T-helper 2 cell (primary cell): Measurements from ENCODE around the gene GLUL.
"Not testable (repeated sequence)": the region's sequence is repeated elsewhere in the genome, so short reads cannot be mapped to it uniquely, and the experiment has no call there.

Experiments used
- DNase-seq, 5 experiments: peaks; one replicate each; pipeline versions ENCODE4 v3.0.0 to v3.0.0-alpha.2; 2012 to 2022

Gene GLUL

GRCh38 chr1:182394055-182394775 is 2.6 kb upstream of the GLUL start:
- DNase-seq = no peak

- DNase-seq = peak in 1 of 5 experiments; percentile 27
Observed at GRCh38 chr1:182392050-182393028, 749 bp upstream of the GLUL start.

- DNase-seq = peak in 1 of 5 experiments; percentile 15
Observed at GRCh38 chr1:182391028-182391361, 595 bp downstream of the GLUL start.

DNA sequence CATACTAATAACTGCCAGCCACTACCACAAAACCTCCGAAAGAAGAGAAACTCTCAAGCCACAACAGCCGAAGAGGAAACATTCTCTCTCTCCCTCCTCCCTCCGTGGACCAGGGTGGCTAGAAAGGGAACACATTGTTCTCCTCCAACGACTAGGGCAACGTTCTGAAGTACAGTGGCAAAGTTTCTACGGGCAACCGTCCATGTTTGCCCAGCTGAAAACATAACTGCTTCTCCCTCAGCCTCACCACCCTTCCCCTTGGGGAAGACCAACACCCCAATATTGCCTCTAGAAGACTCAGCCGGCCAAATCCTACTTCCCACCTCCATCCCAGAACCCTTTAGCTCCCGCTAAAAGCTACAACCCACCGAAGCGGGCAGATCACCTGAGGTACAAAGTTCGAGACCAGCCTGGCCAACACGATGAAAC is 2.0 kb downstream of the GLUL start:
- DNase-seq = peak in 1 of 5 experiments; percentile 50

DNA sequence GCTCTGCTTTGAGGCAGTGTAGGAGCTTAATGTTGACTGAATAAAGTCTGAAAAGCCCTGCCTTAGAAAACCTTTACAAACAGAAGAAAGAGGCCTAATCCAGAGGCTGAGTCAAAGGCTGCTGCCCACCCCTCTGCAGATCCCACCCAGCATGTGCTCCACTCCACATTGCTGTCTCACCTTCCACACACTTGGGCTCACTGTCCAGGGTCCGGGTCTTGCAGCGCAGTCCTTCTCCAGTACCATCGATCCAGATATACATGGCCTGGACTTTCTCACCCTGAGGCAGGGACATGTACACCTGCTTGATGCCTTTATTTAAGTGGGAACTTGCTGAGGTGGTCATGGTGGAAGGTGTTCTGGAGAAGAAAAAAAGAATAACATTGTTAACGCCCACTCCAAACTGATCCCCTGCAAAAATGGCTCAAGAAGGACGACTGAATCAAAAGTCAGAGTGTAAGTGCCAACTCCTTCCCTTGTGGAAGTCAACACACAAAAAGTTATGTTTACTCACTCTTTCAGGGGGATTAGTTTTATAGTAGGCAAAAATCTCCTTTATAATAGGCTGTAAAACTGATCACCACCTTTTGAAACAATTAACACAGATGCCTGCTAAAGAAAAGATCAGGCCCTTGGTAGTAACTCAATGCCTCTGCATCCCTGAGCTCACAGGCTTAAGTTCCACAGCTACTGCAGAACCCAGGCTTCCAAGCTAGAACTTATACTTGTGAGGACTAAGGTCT is 3.0 kb downstream of the GLUL start:
- no peak for DNase-seq

GRCh38 chr1:182387566-182387965 is 4.0 kb downstream of the GLUL start:
- no peak for DNase-seq

- DNase-seq = no peak
Observed at GRCh38 chr1:182386980-182387379, 4.6 kb downstream of the GLUL start.

DNA sequence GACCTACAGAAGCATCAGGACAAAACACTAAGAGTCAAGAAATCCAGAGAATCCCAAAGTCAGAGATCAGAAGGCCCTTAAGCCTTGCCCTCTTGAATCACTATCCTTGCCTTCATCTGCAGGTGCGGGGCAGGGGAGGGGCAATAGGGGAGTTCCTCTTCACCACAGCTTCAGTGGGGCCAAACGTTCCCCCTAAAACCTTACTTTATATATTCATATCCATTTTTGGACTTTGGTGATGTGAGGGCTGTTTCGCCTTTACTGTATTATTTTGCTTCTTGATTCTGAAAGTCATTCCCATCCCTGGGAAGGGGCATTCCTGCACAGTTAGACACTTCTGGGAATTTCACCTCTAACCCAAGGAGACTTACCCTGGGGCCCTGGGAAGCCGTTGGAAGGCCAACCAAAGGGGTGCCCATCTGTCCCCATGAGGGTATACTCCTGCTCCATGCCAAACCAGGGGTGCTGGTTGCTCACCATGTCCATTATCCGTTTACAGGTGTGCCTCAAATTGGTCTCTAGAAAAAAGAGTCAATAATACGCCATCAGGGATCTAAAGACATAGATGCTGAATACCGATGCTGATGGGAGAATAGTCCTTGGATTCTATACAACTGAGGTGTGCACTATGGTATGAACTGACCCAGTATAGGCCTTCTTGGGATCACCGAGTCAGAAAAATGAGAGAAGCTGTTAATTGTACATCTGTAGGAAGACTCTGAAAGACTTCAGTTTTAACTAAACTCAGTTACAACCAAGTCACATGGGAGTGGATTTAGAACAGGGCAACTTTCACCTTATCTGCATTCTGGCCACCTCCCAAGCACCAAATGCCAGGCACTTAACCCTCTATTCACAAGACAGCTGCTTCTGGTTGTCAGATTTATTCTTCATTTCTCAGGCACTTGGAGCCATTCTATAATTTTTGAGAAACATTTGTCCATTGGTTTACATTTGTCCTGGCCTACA is 5.4 kb downstream of the GLUL start:
- no peak for DNase-seq

DNA sequence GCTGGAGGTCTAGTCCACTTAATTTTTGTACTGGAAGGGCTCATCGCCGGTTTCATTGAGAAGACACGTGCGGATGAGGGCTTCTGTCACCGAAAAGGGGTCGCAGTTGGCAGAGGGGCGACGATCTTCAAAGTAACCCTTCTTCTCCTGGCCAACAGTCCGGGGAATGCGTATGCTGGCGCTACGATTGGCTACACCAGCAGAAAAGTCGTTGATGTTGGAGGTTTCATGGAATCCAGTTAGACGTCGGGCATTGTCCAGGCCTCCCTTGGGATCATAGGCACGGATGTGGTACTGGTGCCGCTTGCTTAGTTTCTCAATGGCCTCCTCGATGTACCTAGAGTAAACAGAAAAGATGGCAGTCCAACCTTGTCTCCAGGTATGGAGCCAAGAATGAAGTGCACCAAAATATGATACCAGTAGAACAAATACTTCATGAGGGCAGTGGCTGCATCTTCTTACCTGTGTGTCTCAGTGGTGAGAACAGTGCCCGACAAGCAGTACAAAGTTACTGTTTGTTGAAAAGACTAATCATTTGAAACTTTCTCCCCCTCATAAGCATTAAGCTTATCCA is 7.1 kb downstream of the GLUL start:
- no peak for DNase-seq

- no peak for DNase-seq
Observed at GRCh38 chr1:182383934-182384333, 7.7 kb downstream of the GLUL start.

DNA sequence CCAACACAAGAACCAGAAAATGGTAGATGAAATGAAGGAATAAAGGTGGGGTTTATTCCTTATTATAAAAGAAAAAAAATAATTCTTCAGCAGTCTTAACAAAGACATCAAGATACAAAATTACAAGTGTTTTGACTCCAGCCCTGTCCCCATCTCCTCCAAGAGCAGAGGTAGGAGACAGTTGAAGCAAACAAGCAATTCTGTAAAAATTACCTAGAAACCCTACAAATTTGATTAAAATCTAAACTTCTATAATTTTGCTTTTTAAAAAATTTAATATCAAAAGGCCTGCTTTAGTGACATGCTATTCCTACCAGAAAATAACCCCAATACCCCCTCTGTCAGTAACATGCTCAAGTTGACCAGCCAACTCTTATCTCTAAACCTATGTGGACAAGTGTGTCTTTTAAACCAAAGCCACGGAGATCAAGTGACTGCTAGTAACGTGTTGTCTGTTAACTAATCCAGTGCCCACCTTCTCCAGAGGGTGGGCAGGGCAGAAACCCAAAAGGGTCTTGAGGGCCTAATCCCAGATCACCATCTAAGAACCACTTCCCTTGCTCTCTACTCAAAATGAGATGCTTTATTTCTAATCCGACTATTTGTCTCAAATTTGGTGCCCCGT is 8.4 kb downstream of the GLUL start:
- no peak for DNase-seq

GRCh38 chr1:182381962-182382819 is 9.4 kb downstream of the GLUL start:
- no peak for DNase-seq

DNA sequence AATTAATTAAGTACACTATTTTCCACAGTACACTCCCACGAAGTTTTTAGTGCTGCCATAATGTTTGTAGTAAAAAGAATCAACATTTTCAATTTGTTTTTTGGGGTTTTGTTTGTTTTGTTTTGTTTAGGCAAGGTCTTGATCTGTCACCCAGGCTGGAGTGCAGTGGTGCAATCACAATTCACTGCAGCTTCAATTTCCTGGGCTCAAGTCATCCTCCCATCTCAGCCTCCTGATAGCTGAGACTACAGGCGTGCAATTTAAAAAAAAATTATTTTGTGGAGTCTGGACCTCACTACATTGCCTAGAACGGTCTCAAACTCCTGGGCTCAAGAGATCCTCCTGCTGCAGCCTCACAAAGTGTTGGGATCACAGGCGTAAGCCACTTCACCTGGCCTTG is 11.4 kb downstream of the GLUL start:
- no peak for DNase-seq

DNA sequence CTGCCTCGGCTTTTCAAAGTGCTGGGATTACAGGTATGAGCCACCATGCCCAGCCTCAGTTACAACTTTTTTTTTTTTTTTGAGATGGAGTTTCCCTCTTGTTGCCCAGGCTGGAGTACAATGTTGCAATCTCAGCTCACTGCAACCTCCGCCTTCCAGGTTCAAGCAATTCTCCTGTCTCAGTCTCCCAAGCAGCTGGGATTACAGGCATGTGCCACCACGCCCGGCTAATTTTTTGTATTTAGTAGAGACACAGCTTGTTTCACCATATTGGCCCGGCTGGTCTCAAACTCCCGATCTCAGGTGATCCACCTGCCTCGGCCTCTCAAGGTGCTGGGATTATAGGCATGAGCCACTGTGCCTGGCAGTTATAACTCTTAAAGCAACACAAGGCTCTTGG is 11.8 kb downstream of the GLUL start:
- DNase-seq = not testable (repeated sequence)

GRCh38 chr1:182376936-182377574 is 14.5 kb downstream of the GLUL start:
- DNase-seq = no peak

DNA sequence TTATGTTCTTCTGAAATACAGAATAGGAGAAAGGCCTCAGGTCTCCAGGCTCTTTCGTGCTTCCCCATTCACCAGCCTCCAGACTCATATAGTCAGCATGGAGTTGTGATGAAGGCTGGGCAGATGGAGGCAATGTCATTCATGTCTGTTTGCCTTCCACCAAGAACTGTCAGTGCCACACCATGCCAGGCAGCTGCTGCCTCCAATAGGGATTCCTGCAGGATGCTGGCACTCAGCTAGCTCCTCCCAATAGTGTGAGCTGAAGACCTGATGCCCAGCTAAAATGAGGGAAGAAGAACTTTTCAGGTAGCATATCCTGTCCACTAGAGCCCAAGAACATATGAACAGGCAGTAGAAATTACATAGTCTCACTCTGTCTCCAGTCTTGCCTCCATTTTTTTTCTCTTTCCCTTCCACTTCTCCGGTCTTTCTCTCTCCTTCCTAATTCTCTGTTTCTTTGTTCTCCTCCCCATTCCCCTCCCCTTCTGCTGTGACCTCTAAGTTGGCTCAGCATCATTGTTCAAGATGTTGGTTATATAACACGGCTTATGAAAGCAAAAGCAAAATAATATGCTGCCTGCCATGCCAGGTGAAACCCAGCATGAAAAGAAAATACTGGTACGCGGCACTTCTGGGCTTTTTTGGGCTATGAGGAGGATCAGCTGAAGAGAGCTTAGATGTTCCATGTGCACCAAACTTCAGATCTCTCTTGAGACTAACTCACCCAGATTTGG is 17.3 kb downstream of the GLUL start:
- peak in 1 of 5 experiments; percentile 3 for DNase-seq

DNA sequence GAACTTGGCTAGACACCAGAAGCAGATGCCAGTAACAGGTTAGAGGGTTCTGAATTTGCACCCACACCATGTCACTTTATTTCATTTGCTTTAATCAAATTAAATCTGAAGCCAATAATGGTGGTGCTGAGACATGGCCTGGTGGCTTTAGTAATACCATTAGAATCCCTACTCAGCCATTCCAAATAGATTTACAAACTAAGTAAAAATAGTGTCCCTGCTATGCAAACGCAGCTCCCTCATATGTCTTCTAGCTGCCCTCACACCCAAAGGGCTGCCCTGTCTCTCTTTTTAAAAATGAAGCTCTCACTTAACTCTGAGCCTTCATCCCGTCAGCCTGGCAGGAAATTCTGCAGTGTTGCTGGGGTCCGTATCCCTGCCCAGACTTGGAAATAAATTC is 21.1 kb downstream of the GLUL start:
- DNase-seq = no peak

DNA sequence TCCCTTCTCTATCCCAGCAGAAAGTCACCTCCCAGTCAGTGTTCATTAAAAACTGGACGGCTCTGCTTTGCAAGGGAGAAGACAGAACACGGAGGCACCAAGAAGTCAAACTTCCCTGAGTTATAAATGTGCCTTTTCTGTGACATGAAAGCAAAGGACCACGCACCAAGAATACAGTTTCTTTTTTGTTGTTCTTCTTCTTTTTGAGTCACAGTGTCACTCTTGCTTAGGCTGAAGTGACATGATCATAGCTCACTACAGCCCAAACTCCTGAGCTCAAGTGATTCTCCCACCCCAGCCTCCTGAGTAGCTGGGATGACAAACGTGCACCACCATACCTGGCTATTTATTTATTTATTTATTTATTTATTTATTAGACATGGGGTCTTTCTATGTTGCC is 22.7 kb downstream of the GLUL start:
- DNase-seq = no peak

- DNase-seq = no peak
Observed at GRCh38 chr1:182368358-182368757, 23.2 kb downstream of the GLUL start.
